Measurements from ENCODE around the gene HOXB6.

HOXB6 gene

DNA sequence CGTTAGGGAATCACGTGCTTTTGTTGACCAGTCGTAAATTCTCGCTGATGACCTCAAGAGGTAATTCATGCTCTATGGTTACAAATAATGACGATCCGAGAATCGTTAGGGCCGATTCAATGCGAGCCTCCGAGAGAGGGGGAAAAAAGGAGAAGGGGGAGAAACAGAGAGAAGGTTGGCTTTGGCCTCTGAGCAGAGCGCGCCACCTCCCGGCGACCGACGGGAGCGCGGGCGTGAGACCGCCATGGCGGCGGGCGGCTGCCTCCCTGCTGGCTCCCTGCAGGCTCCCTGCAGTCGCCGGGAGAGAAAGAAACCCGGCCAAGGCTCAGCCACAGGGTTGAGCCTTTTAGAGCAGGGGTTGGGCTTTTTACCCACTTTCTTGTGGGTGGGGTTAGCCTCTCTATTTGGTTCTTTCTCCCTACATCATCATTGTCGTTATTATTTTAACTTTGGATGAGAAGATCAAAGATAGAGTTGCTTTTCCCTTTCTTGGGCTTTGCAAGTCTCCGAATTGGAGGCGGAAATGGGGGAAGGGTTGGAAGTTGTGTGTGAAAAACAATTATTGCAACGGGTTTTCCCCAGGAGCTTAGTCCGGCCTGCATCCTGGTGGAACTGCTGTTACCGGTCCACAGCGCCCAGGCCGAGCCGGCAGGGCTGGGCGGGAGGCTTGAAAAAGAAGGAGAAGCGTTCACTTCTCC, 10.8 kb downstream of the HOXB6 start:
- DNase-seq = peak; percentile 83

DNA sequence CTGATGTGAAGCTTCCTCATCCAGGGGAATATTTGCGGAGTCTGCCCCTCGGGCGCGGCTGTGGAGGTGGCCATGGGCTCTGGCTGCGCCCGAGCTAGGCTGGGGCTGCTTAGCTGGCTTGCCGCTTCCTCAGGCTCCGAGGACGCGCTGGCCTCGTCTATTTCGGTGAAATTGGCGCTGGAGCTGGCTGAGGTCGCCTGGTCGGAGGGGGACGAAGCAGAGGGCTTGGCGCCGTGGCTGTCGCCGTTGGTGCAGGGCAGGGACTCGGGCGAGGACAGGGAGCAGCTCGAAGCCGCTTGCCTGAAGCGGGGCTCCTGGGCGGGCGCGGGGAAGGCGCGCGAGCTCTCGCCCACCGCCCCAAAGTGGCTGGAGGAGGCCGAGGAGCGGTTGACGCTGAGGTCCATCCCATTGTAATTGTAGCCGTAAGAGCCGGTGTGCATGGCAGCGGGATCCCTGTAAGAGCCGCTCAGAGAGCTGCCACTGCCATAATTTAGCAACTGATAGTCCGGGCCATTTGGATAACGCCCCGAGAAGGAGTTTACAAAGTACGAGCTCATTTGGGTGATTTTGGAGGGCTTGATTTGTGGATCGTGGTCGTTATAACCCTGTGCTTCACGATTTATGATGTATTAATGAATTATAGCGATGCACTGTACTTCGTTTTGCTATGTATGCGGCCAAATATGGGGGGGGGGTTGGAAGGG, 11.5 kb downstream of the HOXB6 start, which contains the start of gene HOXB5:
HOXB5 (minus strand) TSS at position 654 of the 704 bp plus-strand sequence; CDS start at position 557, 97 bp downstream.
- DNase-seq = no peak

DNA sequence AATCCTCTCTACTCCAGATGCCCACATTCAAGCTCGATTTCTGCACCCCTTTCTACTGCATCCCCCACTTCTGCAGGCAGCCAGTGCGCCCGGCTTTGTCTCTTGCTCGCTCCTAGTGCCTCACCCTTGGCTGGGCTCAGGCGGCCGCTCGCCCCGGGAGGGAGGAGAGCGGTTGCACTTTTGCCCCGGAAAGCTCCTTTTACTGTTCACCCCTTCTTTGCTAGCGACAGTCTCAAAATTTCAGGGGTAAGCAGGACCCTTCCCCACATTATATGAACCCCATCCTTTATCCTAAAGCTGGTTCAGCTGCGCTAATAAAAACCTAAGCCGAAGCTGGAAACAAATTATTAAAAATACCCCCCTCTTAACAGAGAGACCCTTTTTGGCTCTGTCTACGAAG, 12.2 kb downstream of the HOXB6 start:
- DNase-seq = no peak

DNA sequence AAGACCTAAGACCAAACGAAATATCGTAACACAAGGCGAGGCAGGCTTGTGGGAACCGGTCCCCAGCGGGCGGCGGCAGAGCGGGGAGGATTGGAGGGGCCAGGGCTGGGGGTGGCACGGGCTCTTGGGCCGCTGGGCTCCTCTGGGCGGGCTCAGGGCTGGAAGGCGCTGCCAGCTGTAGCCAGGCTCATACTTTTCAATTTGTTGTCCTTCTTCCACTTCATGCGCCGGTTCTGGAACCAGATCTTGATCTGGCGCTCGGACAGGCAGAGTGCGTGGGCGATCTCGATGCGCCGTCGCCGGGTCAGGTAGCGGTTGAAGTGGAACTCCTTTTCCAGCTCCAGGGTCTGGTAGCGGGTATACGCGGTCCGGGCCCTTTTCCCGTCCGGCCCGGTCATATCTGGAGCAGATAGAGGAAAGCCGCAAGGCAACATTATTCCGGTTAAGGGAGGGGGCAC, 12.7 kb downstream of the HOXB6 start:
- DNase-seq = no peak

DNA sequence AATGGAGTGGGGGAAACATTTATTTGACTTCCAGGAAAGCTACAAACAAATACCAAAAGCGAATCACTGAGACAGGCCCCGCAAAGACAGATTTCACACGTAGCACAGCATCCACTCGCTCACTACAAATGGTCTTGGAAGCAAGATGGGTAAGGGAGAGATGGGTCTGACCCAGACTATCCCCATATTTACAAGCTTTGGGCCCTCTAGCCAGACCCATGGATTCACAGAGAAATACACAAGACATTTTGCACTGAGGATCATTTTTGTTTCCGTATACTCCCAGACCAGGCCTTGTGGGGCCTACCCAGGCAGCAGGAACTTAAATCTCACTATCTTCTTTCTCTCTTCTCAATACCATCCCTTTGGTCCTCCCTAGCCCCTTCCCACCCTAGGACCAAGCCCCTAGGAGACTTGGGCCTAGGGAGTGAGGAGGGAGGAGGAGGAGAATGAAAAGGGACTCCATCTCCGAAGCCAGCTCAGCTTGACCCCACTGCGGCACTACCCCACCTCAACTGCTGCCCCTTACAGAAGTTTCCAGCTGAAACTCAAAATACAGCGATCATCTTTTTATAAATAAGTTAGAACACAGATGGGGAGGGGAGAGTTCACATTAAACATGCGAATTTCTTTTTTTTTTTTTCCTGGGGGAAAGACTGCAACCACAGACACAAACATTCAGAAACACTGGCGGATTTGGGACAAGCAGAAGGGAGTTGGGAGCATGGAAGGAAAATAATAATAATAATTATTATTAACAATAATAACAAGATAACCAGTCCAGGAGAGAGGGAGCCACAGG, 13.3 kb downstream of the HOXB6 start:
- DNase-seq = no peak

DNA sequence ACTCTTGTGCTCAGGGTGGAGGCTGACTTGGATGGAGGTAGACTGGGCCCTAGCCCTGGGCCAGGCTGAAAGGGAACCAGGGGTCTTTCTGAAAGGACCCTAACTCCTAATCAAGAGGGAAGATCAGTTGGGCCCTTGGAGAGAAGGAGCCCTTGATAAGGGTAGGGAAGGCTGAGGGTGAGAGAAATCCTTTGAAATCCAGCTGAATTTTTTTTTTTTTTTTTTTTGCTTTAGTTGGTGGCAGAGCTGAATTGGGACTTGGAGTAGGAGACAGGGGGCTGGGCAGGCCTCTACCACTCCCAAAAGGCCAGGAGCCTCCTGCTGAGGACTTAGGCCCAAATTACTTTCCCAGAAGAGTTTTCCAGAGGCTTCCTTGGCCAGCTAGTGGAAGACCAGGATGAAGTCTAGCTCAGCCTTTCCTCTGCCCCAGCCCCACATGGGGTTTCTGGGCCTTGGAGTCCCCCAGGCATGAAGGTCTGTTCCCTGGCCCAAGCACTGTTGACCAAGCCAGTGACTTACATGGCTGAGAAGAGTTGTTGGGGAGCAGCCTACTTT, 14.1 kb downstream of the HOXB6 start:
- DNase-seq = no peak

DNA sequence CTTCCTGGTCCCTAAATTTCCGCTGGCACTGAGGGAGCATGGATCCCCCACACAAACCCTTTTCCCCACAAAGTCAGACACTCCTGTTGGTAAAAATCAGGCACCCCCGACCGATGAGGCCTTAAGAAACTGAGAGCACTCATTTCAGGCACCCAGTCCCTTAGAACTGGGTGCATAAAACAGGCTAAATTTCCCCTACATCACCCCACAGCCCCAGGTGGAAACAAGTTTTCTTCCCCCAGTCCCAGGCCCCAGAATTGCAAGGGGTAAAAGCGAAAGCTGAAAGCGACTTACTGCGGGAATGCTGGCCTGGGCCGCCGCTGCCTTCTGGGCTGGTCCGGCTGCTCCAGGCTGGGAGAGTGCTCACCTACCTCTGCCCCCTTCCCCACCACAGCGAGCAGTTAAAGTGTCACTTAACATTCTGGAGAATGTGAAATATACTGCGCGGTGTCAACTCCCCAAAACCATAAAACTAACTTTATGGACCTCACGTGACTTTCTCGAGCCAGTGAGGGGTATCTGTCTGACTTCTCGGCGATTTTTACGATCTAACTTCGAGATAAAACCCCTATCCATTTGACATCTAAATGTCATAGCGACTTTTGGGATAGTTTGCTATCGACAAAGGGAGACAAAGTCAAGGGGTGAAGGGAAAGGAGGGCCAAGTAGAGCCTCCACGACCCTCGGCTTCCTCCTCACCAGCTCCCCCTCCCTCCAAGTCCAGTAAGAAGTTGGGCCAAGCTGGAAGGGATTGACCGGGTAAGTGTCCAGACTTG, 14.8 kb downstream of the HOXB6 start, which contains the start of gene HOXB3:
HOXB3 (minus strand) TSS at position 411 of the 776 bp plus-strand sequence. CDS start 37,767 bp downstream, outside the sequence.
- DNase-seq = no peak

DNA sequence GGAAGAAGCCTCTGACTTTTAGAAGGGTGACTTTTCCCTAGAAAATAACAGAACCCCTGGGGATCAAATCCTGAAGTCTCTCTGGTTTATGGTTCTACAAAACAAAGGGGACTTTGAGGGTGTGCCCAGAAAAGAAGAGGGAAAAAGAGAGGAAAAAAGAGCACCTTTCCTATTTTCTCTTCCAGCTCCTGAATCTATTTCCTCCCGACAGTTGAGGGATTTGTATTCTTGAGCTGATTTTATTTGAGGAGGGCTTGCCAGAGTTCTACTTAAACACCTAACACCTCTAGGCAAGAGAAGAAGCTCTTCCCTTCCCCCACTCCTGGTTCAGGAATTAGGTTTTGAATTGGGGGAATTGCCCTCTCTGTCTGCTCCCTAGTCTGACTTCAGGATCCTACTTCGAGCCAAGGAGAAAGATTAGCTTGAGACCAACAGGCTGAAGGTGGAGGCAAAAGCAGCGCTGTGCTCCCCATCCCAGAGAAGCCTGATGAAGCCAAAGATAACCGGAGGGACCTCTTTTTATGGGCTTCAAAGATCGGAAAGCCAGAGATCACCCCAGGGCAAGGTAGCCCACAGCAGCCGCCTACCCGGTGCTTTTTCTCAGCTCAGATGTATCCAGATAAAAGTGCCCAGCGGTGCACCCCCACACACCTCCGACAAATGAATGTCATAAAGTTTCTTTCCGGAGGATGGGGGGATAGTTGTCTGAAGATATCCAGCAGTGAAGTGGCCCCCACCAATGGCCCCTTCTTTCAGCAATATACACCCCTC, 15.5 kb downstream of the HOXB6 start:
- no peak for DNase-seq

DNA sequence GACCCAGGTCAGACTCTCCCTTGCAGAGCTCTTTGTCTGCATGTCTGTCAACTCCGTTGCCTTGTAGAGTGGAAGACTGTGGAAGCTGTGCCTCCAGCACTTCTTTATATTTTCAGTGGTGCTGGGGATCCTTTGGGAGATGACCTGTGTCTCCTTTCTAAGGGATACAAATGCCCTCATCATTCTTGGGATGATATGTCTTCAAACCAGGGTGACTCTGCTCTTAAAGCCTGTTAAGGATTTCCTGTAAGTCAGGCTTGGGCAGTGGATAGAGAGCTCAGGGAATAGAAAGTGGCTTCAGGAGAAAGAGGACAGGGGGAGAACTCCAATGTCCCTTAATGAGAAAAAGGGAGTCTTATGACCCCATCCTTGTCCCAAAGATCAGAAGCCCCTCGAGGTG, 16.3 kb downstream of the HOXB6 start:
- no peak for DNase-seq

DNA sequence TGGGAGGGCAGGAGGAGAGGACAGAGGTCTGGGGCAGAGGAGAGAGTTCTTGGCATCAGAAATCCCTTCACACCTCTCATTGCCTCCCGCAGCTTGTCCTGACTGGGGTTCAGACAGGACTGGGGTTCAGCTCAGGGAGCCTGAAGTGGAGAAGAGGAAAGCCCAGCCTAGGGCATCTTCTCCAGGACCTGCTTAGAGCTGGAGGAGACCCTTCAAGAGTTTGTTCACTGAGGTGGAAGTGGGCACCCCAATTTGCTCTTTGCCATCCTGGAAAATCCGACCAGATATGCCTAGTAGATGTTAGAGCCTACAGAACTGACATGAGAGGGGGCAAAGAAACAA, 16.7 kb downstream of the HOXB6 start:
- DNase-seq = no peak

DNA sequence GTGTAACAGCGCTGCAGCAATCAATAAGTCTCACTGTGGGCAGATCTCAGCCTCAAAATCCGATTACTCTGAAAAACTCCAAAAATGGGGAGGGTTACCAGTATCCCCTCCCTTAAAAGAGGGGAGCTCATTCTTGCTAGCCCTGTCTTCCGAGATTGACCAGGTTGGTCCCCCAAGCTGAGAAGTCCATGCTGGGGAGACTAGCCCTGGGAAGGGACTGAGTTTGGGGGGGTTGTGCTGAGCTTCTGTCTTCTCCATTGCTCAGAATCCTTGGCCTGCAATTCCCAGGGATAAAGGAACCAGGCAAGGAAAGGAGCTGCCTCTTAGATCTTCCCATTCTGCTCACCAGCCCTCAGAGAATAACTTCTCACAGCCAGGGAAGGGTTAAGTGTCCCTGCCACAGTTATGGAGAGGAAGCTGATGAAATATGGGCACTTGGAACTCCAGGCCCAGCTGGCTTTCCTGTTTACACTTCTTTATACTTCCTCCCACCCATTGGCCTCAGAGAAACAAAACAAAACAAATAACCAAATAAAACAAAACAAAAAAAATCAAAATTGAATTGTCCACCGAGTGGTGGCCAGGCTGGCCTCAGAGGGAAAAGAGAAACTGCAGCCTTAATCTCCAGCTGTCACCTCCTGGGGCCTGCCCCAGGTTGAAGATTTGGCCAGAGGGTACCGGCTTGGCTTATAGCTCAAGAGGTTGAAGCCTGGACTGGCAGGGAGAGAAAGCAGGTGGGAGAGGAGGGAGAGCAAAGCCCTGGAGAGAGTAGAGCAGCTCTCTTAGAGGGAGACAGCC, 17.3 kb downstream of the HOXB6 start:
- no peak for DNase-seq

DNA sequence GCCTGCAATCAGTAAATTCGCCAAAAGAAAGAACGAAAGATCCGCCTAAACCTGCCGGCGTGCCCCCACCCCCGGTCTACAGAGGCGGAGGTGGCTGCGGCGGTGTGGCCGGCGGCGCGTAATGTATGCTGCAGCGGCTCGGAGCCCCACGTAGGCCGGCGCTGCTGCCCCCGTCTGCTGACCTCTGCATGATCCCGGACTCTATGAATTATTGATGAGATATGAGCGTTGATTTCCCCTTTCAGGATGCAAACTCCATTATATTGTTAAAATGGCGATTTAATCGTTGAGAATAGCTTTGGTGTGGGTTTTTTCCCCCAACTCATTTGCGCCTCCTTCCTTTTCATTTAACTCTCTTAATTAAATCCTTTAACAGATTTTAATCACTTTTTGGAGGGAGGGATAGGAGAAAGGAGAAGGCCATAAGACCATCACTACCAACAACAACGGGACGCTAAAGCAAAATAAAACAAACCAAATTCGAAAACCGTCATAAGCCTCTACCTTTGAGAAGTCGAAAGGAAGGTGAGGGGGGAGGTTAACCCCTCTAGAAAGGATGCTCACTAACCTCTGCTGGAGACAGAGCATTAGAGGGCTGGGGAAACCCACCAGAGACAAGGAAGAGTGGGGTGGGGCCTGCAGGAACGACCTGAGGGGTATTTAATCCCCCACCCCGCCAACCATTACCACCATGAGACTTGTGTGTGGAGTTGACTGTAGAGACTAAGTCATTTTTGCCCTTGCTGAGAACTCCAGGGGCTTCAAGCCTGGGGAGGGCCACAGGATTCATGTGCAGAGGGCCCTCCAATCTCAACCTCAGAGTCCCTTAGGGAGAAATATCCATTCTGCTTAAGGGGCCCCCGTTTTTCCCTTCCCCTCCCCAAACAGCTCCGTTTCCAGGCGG, 18.2 kb downstream of the HOXB6 start:
- peak; percentile 39 for DNase-seq

DNA sequence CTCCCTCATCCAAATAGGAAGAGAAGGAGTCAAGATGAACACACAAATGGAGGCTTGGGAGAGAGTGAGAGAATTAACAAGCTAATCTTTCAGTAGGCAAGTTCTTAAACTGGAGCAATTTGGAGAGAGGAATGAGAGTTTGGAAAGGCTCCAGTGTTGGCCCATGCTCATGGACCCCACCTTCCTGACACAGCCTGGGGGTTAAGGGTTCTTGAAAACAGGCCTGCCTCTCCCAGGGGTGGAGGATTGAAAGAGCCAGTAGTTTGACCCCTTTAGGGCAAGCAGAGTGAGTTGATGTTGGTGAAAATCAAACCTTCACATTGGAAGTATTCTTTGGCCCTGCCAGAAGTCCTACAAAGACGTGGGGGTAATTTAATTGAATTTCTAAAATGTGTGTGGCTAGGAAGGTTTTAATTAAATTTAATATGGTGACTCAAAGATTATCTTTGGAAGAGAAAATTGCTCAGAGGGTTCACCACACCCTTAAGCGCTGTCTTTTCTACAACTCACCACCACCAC, 20.5 kb downstream of the HOXB6 start:
- no peak for DNase-seq

DNA sequence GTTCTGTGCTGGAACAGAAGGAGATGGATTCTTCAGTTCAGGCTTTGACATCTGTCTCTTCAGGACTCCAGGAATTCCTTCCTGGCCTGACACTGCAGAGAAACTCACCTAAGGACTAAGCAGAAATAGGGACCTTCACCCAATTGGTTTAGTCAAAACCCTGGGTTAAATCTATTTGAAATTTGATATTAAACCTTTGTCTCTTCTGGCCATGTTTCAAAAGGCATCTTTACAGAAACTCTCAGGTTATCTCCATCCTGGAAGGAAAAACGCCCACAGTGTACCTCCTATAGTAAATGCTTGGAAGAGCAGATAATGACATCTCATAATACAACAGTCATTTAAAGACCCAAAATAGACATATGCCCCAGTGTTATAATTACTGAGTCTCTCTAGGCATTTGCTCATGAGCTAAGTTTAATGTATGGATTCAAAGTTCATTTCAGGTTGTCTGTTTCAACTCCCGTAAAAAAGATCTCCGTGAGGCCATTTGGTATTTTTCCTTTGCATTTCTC, 21.0 kb downstream of the HOXB6 start:
- no peak for DNase-seq

DNA sequence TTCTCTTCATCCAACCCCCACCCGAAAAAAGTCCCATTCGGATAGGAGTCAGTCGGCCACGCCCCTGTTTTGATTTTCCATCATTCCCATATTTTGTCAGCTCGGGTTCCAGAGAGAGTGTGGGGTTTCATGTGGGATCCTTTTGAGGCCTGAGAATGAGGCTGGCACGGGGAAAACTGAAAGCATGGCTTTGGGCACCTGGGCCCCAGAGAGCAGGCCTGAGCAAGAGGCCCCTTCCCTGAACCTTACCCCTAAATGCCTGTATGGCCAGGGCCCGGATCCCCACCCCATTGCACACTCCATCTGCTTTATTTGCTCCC, 22.1 kb downstream of the HOXB6 start:
- no peak for DNase-seq

DNA sequence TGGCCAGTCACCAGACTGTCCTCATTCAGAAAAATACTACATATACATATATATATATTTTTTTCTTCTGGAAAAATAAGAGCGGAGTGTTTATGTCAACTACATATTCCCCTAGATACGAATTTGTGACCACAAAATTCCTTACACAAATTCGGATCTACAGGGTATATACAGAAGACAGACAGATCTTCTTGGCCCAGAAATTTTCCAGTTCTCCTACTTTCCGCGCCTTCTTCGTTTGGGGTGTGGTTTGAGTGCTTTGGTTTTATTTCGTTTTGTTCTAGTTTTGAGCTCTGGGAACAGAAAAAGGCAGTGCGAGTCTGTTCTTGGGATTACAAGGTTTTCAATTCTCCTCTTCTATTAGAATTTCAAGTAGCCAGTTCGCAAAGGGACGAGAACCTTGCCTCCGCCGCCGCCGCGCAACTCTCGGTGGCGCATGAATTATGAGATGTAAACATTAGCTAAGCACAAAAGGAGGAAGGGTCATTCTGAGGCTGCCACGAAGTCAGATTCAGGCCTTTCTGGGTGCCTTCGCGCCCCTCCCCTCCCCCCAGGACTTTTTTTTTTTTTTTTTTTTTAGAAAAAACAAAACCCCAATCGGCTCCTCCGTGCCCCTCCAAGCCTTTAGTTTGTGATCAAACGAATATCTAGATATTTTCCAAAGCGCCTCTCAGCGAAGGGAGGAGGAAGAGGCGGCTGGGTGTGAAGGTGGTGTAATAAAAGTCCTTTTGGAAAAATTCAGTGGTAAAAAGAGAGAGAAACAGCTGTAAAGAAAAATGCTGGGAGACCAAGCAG, 24.8 kb downstream of the HOXB6 start:
- DNase-seq = no peak

DNA sequence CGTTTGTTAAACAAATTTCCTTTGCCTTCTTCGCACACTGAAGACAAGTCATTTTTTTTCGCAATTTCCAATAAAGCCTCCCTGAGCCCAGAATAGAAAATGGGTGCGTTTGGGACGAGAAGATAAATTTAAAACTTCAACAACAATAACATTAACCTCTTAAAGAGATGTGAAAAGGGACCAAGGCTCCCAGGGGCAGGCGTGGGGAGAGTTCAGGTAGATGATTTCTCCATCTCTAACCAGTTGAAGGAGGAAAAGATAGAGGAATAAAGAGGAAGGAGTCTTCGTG, 25.4 kb downstream of the HOXB6 start:
- DNase-seq = no peak

DNA sequence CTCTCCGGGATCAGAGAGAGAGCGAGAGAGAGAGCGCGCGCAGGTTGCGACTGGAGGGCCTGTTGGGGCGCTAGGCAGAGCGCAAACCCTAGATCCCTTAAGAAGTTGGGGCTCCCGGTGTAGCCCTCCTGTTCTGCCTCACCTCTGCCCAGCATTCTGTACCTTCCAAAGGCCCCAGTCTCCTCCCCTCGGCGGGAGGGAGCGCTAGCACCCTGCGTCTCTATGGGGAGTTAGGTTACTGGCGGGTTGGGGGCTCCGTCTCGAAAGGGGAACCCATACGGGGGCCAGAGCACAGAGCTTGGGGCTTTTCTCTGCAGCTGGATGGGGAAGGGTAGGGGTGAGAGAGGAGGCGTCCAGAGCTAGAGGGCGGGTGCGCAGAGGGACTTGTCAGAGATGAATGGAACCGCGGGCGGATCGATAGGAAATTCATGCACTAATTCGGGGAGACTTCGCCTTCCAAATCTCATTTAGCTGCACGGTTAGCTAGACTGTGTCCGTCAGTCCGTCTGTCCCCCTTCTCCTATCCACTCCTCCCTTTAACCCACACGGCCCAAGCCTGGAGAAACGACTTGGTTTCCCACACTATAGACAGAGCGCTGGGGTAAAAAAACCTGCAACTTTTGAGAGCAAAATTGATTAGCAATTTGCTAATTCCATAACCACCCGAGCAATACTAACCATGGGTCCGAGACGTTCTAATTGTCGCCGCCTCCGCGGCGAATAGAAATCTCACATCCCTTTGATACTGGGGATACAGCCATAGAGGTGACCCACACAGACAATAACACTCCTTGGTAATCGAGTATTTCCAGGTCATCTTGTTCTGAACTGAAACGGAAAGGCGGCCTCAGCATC, 25.9 kb downstream of the HOXB6 start:
- no peak for DNase-seq
